Measurements from ENCODE around the gene NUTF2.
A peak's percentile ranks its signal among the peaks of the same experiment; 100 is the strongest.
"Not testable (repeated sequence)": the region's sequence is repeated elsewhere in the genome, so short reads cannot be mapped to it uniquely, and the experiment has no call there.

The NUTF2 gene

GRCh38 chr16:67888331-67888730 is 41.6 kb downstream of the NUTF2 start:
- DNase-seq = no peak

DNA sequence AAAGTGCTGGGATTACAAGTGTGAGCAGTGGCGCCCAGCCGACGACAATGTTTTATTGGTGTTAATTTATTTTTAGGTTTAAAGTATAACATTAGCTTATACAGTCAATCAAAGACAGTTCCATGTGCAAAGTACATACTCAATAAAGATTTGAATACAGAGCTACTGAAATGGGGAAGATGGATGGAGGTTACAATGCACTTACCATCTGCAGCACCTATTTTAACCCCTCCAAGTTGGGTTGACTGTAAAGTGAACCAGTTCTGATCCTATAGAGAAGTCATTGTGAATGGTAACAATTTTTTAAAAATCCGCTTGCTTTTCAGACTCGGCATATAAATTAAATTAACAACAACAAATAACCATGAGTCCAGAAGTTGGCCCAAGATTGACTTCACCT is 45.6 kb downstream of the NUTF2 start:
- DNase-seq = no peak

GRCh38 chr16:67892899-67893742 is 46.4 kb downstream of the NUTF2 start, which contains the start of gene PSKH1:
Gene PSKH1 (plus strand): TSS chr16:67893254. CDS start chr16:67908750, 15,496 bp downstream.
- DNase-seq = peak; percentile 99

DNA sequence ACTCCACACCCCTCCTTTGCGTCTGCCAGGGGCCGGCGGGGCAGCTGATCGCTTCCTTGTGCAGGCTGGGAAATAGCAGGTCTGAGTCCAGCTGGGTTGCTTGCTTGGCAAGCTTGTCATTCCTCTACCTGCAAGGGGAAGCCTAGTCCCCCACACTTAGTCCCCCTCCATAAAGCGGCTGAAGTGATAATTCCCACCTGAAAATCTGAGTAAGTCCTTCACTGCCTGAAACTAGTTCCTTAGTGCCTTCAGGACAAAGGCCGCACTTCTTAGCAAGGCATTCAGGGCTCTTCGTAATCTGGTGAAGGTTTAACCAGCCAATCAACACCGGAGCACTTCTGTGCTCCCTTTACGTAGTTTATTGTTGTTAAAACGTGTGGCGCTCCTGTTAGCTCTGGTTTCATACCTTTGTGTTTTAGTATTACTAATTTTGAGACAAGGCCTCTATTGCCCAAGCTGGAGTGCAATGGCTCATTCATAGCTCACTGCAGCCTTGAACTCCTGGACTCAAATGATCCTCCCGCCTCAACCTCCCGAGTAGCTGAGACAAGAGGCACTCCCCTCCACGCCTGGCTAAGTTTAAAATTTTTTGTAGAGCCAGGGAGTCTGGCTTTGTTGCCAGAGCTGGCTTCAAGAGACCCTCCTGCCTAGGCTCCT is 47.1 kb downstream of the NUTF2 start:
- no peak for DNase-seq

- no peak for DNase-seq
Observed at GRCh38 chr16:67897231-67897630, 50.5 kb downstream of the NUTF2 start.

DNA sequence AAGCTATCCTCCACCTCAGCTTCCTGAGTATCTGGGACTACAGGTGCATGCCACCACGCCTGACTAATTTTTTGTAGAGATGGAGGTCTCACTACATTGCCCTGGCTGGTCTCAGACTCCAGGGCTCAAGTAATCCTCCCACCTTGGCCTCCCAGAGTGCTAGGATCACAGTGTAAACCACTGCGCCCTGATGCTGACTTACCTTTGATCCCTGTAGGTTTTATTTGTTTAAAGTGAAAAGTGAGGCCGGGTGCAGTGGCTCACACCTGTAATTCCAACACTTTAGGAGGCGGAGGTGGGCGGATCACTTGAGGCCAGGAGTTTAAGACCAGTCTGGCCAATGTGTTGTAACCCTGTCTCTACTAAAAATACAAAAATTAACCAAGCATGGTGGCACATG is 55.0 kb downstream of the NUTF2 start:
- no peak for DNase-seq

DNA sequence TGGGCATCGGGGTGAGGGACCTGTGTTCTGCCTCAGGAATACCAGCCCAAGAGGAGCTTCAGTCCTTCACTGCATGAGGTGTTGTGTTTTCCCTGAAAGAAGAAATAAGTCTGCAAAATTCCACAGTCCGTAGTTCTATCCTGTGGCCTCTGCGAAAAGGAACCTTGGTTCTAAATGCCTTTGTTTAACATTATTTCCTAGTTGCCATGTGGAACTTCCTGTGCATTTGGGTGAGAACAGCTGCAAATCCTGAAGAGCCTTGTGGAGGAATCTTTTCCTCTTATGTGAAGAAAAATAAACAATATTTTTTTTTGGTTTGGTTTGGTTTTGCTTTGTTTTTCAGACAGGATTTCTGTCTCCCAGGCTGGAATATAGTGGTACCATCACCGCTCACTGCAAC is 56.1 kb downstream of the NUTF2 start:
- DNase-seq = no peak

DNA sequence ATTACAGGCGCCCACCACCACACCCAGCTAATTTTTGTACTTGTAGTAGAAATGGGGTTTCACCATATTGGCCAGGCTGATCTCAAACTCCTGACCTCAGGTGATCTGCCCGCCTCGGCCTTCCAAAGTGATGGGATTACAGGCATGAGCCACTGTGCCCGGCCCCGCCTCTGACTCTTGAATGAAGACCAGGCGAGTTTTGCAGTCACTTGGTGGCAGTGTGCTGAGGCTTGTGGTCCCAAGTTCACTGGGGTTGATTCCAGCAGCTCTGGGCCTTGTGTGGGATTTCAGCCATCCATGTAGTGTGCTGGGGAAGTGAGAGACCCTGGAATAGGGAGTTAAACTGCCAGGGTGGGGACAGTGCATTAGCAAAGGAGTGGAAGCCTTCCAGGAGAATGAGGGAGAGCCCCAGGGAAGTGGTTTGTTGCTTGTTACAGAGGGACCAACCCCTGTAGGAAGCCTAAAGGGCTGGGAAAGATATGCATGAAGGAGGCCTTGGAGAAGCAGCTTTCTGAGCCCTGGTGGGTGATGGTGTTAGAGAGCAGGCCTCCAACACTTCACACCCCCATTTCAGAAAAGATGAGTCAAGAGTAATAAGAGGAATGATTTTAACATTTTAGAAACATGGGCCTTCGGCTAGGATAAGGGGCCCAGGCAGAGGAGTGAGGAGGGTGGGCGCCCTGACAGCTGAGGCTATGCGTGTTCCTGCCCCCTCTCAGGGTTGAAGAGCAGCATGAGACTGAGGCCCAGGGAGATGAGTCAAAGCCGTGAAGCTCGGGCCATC is 60.9 kb downstream of the NUTF2 start:
- DNase-seq = no peak

DNA sequence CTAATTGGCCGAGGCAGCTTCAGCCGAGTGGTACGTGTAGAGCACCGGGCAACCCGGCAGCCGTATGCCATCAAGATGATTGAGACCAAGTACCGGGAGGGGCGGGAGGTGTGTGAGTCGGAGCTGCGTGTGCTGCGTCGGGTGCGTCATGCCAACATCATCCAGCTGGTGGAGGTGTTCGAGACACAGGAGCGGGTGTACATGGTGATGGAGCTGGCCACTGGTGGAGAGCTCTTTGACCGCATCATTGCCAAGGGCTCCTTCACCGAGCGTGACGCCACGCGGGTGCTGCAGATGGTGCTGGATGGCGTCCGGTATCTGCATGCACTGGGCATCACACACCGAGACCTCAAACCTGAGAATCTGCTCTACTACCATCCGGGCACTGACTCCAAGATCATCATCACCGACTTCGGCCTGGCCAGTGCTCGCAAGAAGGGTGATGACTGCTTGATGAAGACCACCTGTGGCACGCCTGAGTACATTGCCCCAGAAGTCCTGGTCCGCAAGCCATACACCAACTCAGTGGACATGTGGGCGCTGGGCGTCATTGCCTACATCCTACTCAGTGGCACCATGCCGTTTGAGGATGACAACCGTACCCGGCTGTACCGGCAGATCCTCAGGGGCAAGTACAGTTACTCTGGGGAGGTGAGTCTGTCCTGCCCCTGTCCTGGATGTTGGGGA is 62.5 kb downstream of the NUTF2 start:
- DNase-seq = no peak

- DNase-seq = peak; percentile 62
Observed at GRCh38 chr16:67910158-67910557, 63.4 kb downstream of the NUTF2 start.

- no peak for DNase-seq
Observed at GRCh38 chr16:67914758-67915495, 68.2 kb downstream of the NUTF2 start.

GRCh38 chr16:67915496-67915769 is 68.7 kb downstream of the NUTF2 start:
- DNase-seq = not testable (repeated sequence)

DNA sequence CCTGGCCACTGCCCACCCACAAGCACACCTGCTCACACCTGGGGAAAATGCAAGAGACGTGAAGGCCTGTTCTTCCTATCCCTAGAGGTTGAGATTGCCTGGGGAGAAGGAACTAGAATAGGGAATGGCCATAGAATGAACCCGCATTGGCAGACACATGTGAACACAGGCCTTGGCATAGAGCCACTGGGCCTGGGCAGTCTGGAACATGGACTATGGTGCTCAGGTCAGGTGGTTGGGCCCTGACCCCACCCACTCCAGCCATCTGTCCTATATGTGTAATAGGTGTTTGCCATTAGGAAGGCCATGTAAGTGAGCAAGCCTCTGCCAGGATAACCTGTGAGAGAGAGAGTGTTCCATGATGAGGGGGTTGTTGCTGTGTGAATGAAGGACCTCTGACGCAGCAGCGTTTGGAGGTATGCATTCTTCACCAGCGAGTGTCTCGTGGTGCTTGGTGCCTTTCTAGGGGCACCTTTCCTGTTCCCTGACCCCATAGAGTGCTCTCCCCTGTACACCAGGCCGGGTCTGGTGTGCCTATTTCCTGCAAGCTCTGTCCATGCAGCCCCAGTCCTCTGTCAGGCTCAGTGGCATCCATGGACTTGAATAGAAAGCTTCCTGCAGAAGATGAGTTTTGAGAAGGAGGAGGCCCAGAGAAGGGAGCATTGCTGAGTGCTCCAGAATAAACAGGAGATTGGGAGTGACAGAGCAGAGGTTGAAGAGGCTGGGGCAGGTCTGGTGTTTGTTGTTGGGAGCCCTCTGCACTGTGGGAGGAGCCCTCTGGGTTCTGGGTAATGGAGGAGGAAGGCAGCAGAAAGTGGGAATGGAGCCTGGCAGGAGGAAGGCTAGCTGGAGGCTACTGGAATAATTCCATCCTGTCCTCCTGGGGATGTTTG is 69.3 kb downstream of the NUTF2 start:
- DNase-seq = no peak

DNA sequence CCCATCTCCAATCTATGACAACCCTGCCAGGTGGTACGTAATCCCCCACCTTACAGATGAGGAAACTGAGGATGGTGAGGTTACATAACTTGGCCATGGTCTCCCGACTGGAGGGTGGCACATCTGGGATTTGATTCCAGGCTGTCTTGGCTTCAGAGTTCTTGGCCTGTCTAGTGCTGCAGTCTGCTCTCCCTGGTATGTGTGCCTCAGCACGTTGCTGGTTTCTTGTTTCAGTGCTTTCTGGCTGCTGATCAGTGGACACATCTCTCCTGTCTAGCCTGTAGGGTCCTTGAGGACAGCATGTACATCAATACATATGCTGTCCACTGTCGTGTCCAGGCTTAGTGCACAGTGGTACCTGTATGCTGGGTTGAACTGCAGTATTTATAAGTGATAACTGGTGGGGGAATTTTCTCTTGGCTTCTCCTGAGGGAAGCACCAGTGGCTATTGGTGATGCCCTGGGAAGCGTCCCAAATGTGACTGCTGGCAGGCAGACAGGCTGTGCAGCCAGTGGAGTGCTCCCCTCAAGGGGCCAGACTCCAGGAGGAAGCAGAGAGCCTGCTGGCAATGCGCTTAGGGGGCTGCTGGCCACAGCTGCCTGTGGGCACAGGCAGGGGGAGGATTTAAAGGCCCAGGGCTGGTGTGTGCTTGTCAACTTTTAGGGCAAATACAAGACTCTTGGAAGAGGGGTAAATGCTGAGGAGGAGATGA is 70.6 kb downstream of the NUTF2 start:
- no peak for DNase-seq

DNA sequence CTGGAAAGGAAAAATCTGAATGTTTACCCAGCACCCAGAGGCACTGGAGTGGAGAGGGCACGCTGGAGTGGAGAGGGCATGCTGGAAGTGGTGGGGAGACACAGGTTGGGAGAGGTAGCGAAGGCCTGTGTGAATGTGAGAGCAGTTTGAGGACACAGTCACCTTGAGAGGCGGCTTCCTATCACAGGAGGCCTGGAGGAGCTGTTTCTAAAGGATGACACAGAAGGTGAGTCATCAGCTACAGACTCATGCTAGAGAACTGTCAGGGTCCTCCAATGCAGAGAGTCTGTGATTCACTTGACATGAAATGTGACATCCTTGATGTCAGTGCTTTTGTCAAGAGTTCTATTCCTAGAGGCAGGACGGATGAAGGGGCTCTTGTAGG is 71.1 kb downstream of the NUTF2 start:
- DNase-seq = no peak

DNA sequence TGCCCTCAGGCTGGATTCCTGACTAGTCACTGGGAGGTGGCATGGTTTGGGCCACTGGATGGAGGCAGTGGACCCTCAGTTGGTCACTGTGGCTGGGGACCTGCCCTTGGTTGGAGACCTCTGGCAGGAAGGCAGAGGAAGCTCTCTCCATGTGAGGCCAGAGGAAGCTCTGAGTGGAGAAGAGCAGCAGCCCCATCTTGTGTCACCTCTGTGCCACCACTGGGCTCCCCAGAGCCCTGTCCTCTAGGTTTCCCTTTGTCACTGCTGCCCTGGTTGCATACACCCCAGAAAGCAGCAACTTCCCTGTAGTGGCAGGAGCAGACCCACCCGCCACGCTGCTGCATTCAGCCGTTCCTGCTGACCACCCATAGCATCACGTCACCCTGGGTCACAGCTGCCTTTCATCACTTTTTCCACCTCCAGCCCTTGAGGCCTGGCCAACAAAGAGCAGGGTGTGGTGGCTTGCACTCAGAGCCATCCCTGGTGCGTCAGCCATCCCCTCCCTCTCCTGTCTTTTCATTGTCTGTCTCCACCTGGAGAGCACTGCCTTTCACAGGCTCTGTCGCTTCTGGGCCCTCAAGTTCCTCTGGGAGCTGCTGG is 73.0 kb downstream of the NUTF2 start:
- no peak for DNase-seq
